Upper lobe of left lung (tissue), 6 donors: Measurements from ENCODE around the gene DUSP15. TPM values are rescaled to one million over a fixed set of nuclear protein-coding genes. Genes with fewer than 3 reads are reported as not detected.

Experiments
- ATAC-seq, 2 donors: fragments of 200-7000 bp; cut with Tn5 transposase; one replicate each; pipeline ENCODE4 v1.9.1; 2022; ENCODE audit warnings: mild to moderate bottlenecking in 2 of 2, moderate library complexity in 2 of 2; ENCODE audit not compliant: low FRiP score in 2 of 2
- DNase-seq, 2 donors: peaks; one replicate each; pipeline ENCODE4 v3.0.0-alpha.2; 2019 to 2020
- H3K27ac ChIP-seq, 4 donors: fragments of 200-600 bp; sonication (generic); one replicate each; pipeline ENCODE4 v1.5.1; 2016 to 2019
- H3K27me3 ChIP-seq, 4 donors: fragments of 200-600 bp; sonication (generic); one replicate each; pipeline ENCODE4 v1.5.1; 2017 to 2019
- H3K36me3 ChIP-seq, 4 donors: fragments of 200-600 bp; sonication (generic); one replicate each; pipeline ENCODE4 v1.5.1; 2016 to 2019
- H3K4me1 ChIP-seq, 4 donors: fragments of 200-600 bp; sonication (generic); one replicate each; pipeline ENCODE4 v1.5.1; 2018 to 2019
- H3K4me3 ChIP-seq, 4 donors: fragments of 200-600 bp; sonication (generic); one replicate each; pipeline ENCODE4 v1.5.1; 2017 to 2019; ENCODE audit warnings: mild to moderate bottlenecking in 2 of 4, moderate library complexity in 1 of 4
- H3K9me3 ChIP-seq, 4 donors: fragments of 200-600 bp; sonication (generic); one replicate each; pipeline ENCODE4 v1.5.1; 2018 to 2019
- CTCF ChIP-seq, 6 experiments: fragments of 450-650 bp in 4 of 6; fragments of 200-600 bp in 2 of 6; sonication (generic) in 2 of 6; IDR thresholded peaks; one replicate each; pipeline ENCODE4 v1.5.1; 2016 to 2019; ENCODE audit warnings: antibody characterized with exemption in 6 of 6
- EP300 ChIP-seq, 4 donors: sonication (generic); formaldehyde crosslinking; IDR thresholded peaks; one replicate each; pipeline ENCODE4 v1.5.1; 2017; ENCODE audit warnings: antibody characterized with exemption in 4 of 4, control low read depth in 2 of 4
- POLR2A ChIP-seq, 4 donors: fragments of 450-650 bp; IDR thresholded peaks; one replicate each; pipeline ENCODE4 v1.5.1; 2016 to 2017; ENCODE audit warnings: antibody characterized with exemption in 4 of 4, mild to moderate bottlenecking in 2 of 4
- POLR2AphosphoS5 ChIP-seq, 2 donors: sonication (generic); formaldehyde crosslinking; IDR thresholded peaks; one replicate each; pipeline ENCODE4 v1.5.1; 2017; ENCODE audit warnings: antibody characterized with exemption in 2 of 2
- WGBS, 2 donors: methylation state at CpG; one replicate each; pipeline ENCODE4 v1.1.5; 2017 to 2018; 5-methylcytosine and 5-hydroxymethylcytosine counted together
- total RNA-seq, 6 donors: library from RNA; depleted of rRNA in 4 of 6; stranded (reverse); fragments of >200 nt in 4 of 6; gene quantifications; one replicate each; pipeline versions ENCODE4 v1.1.0 to v1.2.1, GENCODE V29; 2016 to 2021
- donor health status: DM: no; HTN: no; CAD: no; lungs with moderate emphysema.
- donor health status: DM: no; HTN: yes; CAD: no; lungs with severe emphysema.

The DUSP15 gene
- total RNA-seq, 6 donors from 2014 or later: 0.69 to 1.7 (median 1.1) TPM; not detected in 1

GRCh38 chr20:31870726-31871617 lies 645 bp upstream of the DUSP15 start:
- DNase-seq (no peak), ATAC-seq (peak in 1 of 2 donors; percentile 16)
- Histone ChIP-seq H3K4me3 (peak overlapping the region; percentile 73 to 92 (median 78)), H3K27ac (peak overlapping the region in 3 of 4 donors; percentile 49 to 76 (median 62)), H3K36me3 (no peaks in the 10 kb centered on the region), H3K9me3 (no peaks in the 10 kb centered on the region), H3K4me1 (peaks cover 9 to 21% (median 18%) of the 10 kb centered on the region in 4 donors), H3K27me3 (peaks cover 0 to 12% (median 4%) of the 10 kb centered on the region in 4 donors)
- 10 to 20% methylated on average over 8 to 21 of the region's 24 CpGs for WGBS, 2 donors
- TF ChIP-seq CTCF (IDR thresholded peaks at IDR 0.05): no peak
- no peak for TF ChIP-seq POLR2A (IDR thresholded peaks at IDR 0.05)
- TF ChIP-seq POLR2AphosphoS5 (IDR thresholded peaks at IDR 0.05): no peak
- no peak for TF ChIP-seq EP300 (IDR thresholded peaks at IDR 0.05)

DNA sequence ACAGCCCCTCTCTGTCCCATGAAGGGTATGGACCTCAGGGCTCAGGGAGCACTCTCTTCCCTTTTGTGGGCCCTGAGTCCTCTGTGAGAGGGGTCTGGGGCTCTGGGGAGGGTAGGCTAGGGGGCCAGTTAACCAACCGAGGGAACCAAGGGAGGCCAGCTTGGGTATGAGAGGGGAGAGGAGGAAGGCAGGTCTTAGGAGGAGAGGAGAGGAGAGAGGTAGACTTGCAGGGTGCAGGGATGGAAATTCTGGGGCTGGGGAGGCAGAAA lies 720 bp downstream of the DUSP15 start:
- ATAC-seq: peak in 1 of 2 donors; percentile 25
- peak overlapping the region in 3 of 4 donors; percentile 49 to 76 (median 62) for H3K27ac ChIP-seq
- H3K9me3 ChIP-seq: no peaks in the 10 kb centered on the region
- 6 to 24% methylated on average over 1 of the region's 1 CpG for WGBS, 2 donors
- TF ChIP-seq EP300 (IDR thresholded peaks at IDR 0.05) (no peak), POLR2AphosphoS5 (IDR thresholded peaks at IDR 0.05) (no peak), CTCF (IDR thresholded peaks at IDR 0.05) (no peak), POLR2A (IDR thresholded peaks at IDR 0.05) (no peak)
- no peak for DNase-seq
- peaks cover 0 to 12% (median 4%) of the 10 kb centered on the region in 4 donors for H3K27me3 ChIP-seq
- H3K4me3 ChIP-seq: peak overlapping the region; percentile 73 to 92 (median 78)
- no peaks in the 10 kb centered on the region for H3K36me3 ChIP-seq
- H3K4me1 ChIP-seq: peaks cover 9 to 21% (median 18%) of the 10 kb centered on the region in 4 donors

DNA sequence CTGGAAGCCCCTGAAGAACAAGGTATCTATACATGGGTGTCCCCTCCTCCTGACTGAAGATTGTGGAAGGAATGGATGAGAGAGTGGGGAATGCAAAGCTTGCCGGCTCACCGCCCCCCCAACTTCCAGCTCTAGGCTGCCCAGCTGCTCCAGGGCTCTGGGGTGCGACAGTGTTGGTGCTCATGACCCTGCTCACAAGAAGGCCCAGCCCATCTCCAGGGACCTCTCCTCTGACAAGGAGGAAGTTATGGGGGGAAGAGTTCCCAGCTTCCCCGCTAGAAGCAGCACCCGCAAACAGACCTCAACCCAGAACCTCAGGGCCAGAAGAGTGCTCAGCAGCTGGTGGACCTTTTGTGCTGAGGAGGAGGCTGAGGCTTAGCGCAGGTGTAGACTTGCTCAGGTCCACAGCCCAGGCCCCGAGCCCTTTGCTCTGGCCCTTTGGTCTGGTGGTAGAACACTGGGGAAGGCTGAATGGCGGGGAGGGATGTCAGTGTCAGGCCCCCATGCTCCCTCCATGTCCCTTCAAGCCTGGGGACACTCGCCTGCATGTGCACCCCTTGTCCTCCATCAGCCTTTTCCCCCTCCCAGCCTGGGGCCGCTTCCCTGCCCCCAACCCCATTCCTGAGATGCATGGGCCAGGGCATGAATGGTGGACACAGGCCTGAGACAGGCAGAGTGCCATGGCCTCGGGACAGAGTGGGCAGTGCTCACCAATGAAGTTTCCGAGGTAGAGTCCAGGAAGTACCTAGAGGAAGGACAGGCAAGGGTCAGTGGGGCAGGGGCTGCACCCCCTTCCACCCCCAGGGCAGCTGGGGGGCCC lies 1.3 kb downstream of the DUSP15 start:
- 63 to 69% methylated on average over 6 to 12 of the region's 12 CpGs for WGBS, 2 donors

GRCh38 chr20:31866221-31866620 lies 4.1 kb downstream of the DUSP15 start:
- DNase-seq (no peak), ATAC-seq (no peak)
- Histone ChIP-seq H3K27me3 (peaks cover 0 to 15% (median 5%) of the 10 kb centered on the region in 4 donors), H3K9me3 (no peaks in the 10 kb centered on the region), H3K4me1 (peaks cover 15 to 28% (median 25%) of the 10 kb centered on the region in 4 donors), H3K4me3 (no peak overlapping the region), H3K36me3 (no peaks in the 10 kb centered on the region), H3K27ac (no peak overlapping the region)
- WGBS, 2 donors: 76 to 78% methylated on average over 3 of the region's 3 CpGs
- no peak for TF ChIP-seq POLR2A (IDR thresholded peaks at IDR 0.05)
- no peak for TF ChIP-seq POLR2AphosphoS5 (IDR thresholded peaks at IDR 0.05)
- no peak for TF ChIP-seq EP300 (IDR thresholded peaks at IDR 0.05)
- no peak for TF ChIP-seq CTCF (IDR thresholded peaks at IDR 0.05)

More for the DNA sequence above, 1.3 kb downstream of the DUSP15 start:
- H3K9me3 ChIP-seq: no peaks in the 10 kb centered on the region
- no peak for DNase-seq
- H3K27me3 ChIP-seq: peaks cover 0 to 12% (median 4%) of the 10 kb centered on the region in 4 donors
- no peaks in the 10 kb centered on the region for H3K36me3 ChIP-seq
- ATAC-seq: no peak
- no peak for TF ChIP-seq EP300 (IDR thresholded peaks at IDR 0.05)
- peaks cover 9 to 21% (median 18%) of the 10 kb centered on the region in 4 donors for H3K4me1 ChIP-seq
- peak overlapping the region in 1 of 4 donors; percentile 92 for H3K4me3 ChIP-seq
- peak overlapping the region in 1 of 4 donors; percentile 62 for H3K27ac ChIP-seq
